ENCODE results near the gene LTBP3.

LTBP3 gene

GRCh38 chr11:65585396-65586246 lies 27.5 kb upstream of the LTBP3 start:
- DNase-seq: no peak
- no peak overlapping the region for H3K27ac ChIP-seq (ENCODE audit: insufficient read depth, low read length, poor library complexity, severe bottlenecking)
- H3K27me3 ChIP-seq (replicated peaks; ENCODE audit: control insufficient read depth, insufficient read depth, low read length, poor library complexity, severe bottlenecking): no peaks in the 10 kb centered on the region
- peaks cover 52% of the 10 kb centered on the region for H3K36me3 ChIP-seq (ENCODE audit: control insufficient read depth, insufficient read depth, low read length)
- H3K4me3 ChIP-seq (ENCODE audit: insufficient read depth, low read depth, low read length, poor library complexity, severe bottlenecking): no peak overlapping the region
- peaks cover 16% of the 10 kb centered on the region for H3K4me1 ChIP-seq (ENCODE audit: control insufficient read depth, insufficient read depth, low read length, poor library complexity, severe bottlenecking)
- H3K9me3 ChIP-seq (ENCODE audit: control insufficient read depth, low read length): no peaks in the 10 kb centered on the region

- no peak overlapping the region for H3K27ac ChIP-seq (ENCODE audit: insufficient read depth, low read length, poor library complexity, severe bottlenecking)
- H3K27me3 ChIP-seq (replicated peaks; ENCODE audit: control insufficient read depth, insufficient read depth, low read length, poor library complexity, severe bottlenecking): no peaks in the 10 kb centered on the region
- DNase-seq: no peak
- H3K36me3 ChIP-seq (ENCODE audit: control insufficient read depth, insufficient read depth, low read length): peaks cover 52% of the 10 kb centered on the region
- H3K4me3 ChIP-seq (ENCODE audit: insufficient read depth, low read depth, low read length, poor library complexity, severe bottlenecking): no peak overlapping the region
- peaks cover 16% of the 10 kb centered on the region for H3K4me1 ChIP-seq (ENCODE audit: control insufficient read depth, insufficient read depth, low read length, poor library complexity, severe bottlenecking)
- no peaks in the 10 kb centered on the region for H3K9me3 ChIP-seq (ENCODE audit: control insufficient read depth, low read length)
These were observed 26.6 kb upstream of the LTBP3 start for GRCh38 chr11:65584723-65585171.

GRCh38 chr11:65584106-65584505 lies 25.9 kb upstream of the LTBP3 start:
- DNase-seq: no peak
- H3K27ac ChIP-seq (ENCODE audit: insufficient read depth, low read length, poor library complexity, severe bottlenecking): no peak overlapping the region
- H3K27me3 ChIP-seq (replicated peaks; ENCODE audit: control insufficient read depth, insufficient read depth, low read length, poor library complexity, severe bottlenecking): no peaks in the 10 kb centered on the region
- H3K4me3 ChIP-seq (ENCODE audit: insufficient read depth, low read depth, low read length, poor library complexity, severe bottlenecking): no peak overlapping the region
- peaks cover 16% of the 10 kb centered on the region for H3K4me1 ChIP-seq (ENCODE audit: control insufficient read depth, insufficient read depth, low read length, poor library complexity, severe bottlenecking)
- peaks cover 57% of the 10 kb centered on the region for H3K36me3 ChIP-seq (ENCODE audit: control insufficient read depth, insufficient read depth, low read length)
- no peaks in the 10 kb centered on the region for H3K9me3 ChIP-seq (ENCODE audit: control insufficient read depth, low read length)

- Histone ChIP-seq H3K9me3 (ENCODE audit: control insufficient read depth, low read length) (no peaks in the 10 kb centered on the region), H3K4me3 (ENCODE audit: insufficient read depth, low read depth, low read length, poor library complexity, severe bottlenecking) (no peak overlapping the region), H3K27me3 (replicated peaks; ENCODE audit: control insufficient read depth, insufficient read depth, low read length, poor library complexity, severe bottlenecking) (no peaks in the 10 kb centered on the region), H3K4me1 (ENCODE audit: control insufficient read depth, insufficient read depth, low read length, poor library complexity, severe bottlenecking) (peaks cover 13% of the 10 kb centered on the region), H3K36me3 (ENCODE audit: control insufficient read depth, insufficient read depth, low read length) (peaks cover 58% of the 10 kb centered on the region), H3K27ac (ENCODE audit: insufficient read depth, low read length, poor library complexity, severe bottlenecking) (no peak overlapping the region)
- no peak for DNase-seq
These were observed 25.4 kb upstream of the LTBP3 start for GRCh38 chr11:65583589-65583988.

GRCh38 chr11:65581928-65582327 lies 23.8 kb upstream of the LTBP3 start:
- no peak overlapping the region for H3K4me3 ChIP-seq (ENCODE audit: insufficient read depth, low read depth, low read length, poor library complexity, severe bottlenecking)
- no peak overlapping the region for H3K27ac ChIP-seq (ENCODE audit: insufficient read depth, low read length, poor library complexity, severe bottlenecking)
- H3K4me1 ChIP-seq (ENCODE audit: control insufficient read depth, insufficient read depth, low read length, poor library complexity, severe bottlenecking): peaks cover 14% of the 10 kb centered on the region
- no peaks in the 10 kb centered on the region for H3K9me3 ChIP-seq (ENCODE audit: control insufficient read depth, low read length)
- peaks cover 58% of the 10 kb centered on the region for H3K36me3 ChIP-seq (ENCODE audit: control insufficient read depth, insufficient read depth, low read length)
- H3K27me3 ChIP-seq (replicated peaks; ENCODE audit: control insufficient read depth, insufficient read depth, low read length, poor library complexity, severe bottlenecking): no peaks in the 10 kb centered on the region
- no peak for DNase-seq

- Histone ChIP-seq H3K4me1 (ENCODE audit: control insufficient read depth, insufficient read depth, low read length, poor library complexity, severe bottlenecking) (peaks cover 21% of the 10 kb centered on the region), H3K27me3 (replicated peaks; ENCODE audit: control insufficient read depth, insufficient read depth, low read length, poor library complexity, severe bottlenecking) (no peaks in the 10 kb centered on the region), H3K9me3 (ENCODE audit: control insufficient read depth, low read length) (no peaks in the 10 kb centered on the region), H3K36me3 (ENCODE audit: control insufficient read depth, insufficient read depth, low read length) (peaks cover 48% of the 10 kb centered on the region), H3K4me3 (ENCODE audit: insufficient read depth, low read depth, low read length, poor library complexity, severe bottlenecking) (no peak overlapping the region), H3K27ac (ENCODE audit: insufficient read depth, low read length, poor library complexity, severe bottlenecking) (no peak overlapping the region)
- no peak for DNase-seq
These were observed 22.6 kb upstream of the LTBP3 start for GRCh38 chr11:65580756-65581155.

- H3K27me3 ChIP-seq (replicated peaks; ENCODE audit: control insufficient read depth, insufficient read depth, low read length, poor library complexity, severe bottlenecking): no peaks in the 10 kb centered on the region
- no peak overlapping the region for H3K4me3 ChIP-seq (ENCODE audit: insufficient read depth, low read depth, low read length, poor library complexity, severe bottlenecking)
- no peaks in the 10 kb centered on the region for H3K9me3 ChIP-seq (ENCODE audit: control insufficient read depth, low read length)
- H3K4me1 ChIP-seq (ENCODE audit: control insufficient read depth, insufficient read depth, low read length, poor library complexity, severe bottlenecking): peaks cover 26% of the 10 kb centered on the region
- DNase-seq: no peak
- H3K27ac ChIP-seq (ENCODE audit: insufficient read depth, low read length, poor library complexity, severe bottlenecking): no peak overlapping the region
- H3K36me3 ChIP-seq (ENCODE audit: control insufficient read depth, insufficient read depth, low read length): peaks cover 44% of the 10 kb centered on the region
These were observed 22.0 kb upstream of the LTBP3 start for GRCh38 chr11:65580031-65580692.

- no peak overlapping the region for H3K4me3 ChIP-seq (ENCODE audit: insufficient read depth, low read depth, low read length, poor library complexity, severe bottlenecking)
- no peaks in the 10 kb centered on the region for H3K9me3 ChIP-seq (ENCODE audit: control insufficient read depth, low read length)
- peaks cover 35% of the 10 kb centered on the region for H3K4me1 ChIP-seq (ENCODE audit: control insufficient read depth, insufficient read depth, low read length, poor library complexity, severe bottlenecking)
- H3K36me3 ChIP-seq (ENCODE audit: control insufficient read depth, insufficient read depth, low read length): peaks cover 40% of the 10 kb centered on the region
- H3K27me3 ChIP-seq (replicated peaks; ENCODE audit: control insufficient read depth, insufficient read depth, low read length, poor library complexity, severe bottlenecking): no peaks in the 10 kb centered on the region
- H3K27ac ChIP-seq (ENCODE audit: insufficient read depth, low read length, poor library complexity, severe bottlenecking): no peak overlapping the region
- no peak for DNase-seq
These were observed 21.1 kb upstream of the LTBP3 start for GRCh38 chr11:65579291-65579690.

- Histone ChIP-seq H3K27ac (ENCODE audit: insufficient read depth, low read length, poor library complexity, severe bottlenecking) (peak overlapping the region; percentile 98), H3K36me3 (ENCODE audit: control insufficient read depth, insufficient read depth, low read length) (peaks cover 34% of the 10 kb centered on the region), H3K4me3 (ENCODE audit: insufficient read depth, low read depth, low read length, poor library complexity, severe bottlenecking) (no peak overlapping the region), H3K4me1 (ENCODE audit: control insufficient read depth, insufficient read depth, low read length, poor library complexity, severe bottlenecking) (peaks cover 39% of the 10 kb centered on the region), H3K27me3 (replicated peaks; ENCODE audit: control insufficient read depth, insufficient read depth, low read length, poor library complexity, severe bottlenecking) (no peaks in the 10 kb centered on the region), H3K9me3 (ENCODE audit: control insufficient read depth, low read length) (no peaks in the 10 kb centered on the region)
- no peak for DNase-seq
These were observed 20.5 kb upstream of the LTBP3 start for GRCh38 chr11:65578667-65579066.

- no peaks in the 10 kb centered on the region for H3K9me3 ChIP-seq (ENCODE audit: control insufficient read depth, low read length)
- H3K27ac ChIP-seq (ENCODE audit: insufficient read depth, low read length, poor library complexity, severe bottlenecking): peak overlapping the region; percentile 98
- peaks cover 44% of the 10 kb centered on the region for H3K4me1 ChIP-seq (ENCODE audit: control insufficient read depth, insufficient read depth, low read length, poor library complexity, severe bottlenecking)
- H3K27me3 ChIP-seq (replicated peaks; ENCODE audit: control insufficient read depth, insufficient read depth, low read length, poor library complexity, severe bottlenecking): no peaks in the 10 kb centered on the region
- peaks cover 34% of the 10 kb centered on the region for H3K36me3 ChIP-seq (ENCODE audit: control insufficient read depth, insufficient read depth, low read length)
- no peak for DNase-seq
- no peak overlapping the region for H3K4me3 ChIP-seq (ENCODE audit: insufficient read depth, low read depth, low read length, poor library complexity, severe bottlenecking)
These were observed 20.0 kb upstream of the LTBP3 start for GRCh38 chr11:65578134-65578533.
